Stimulated activated CD8-positive, alpha-beta memory T cell treated with anti-CD3 and anti-CD28 coated beads, Interleukin-4, amount 100 ng/mL, for 4 hours (primary cell): ENCODE results near the gene HCAR1.
"Not testable (repeated sequence)": the region's sequence is repeated elsewhere in the genome, so short reads cannot be mapped to it uniquely, and the experiment has no call there.

Source experiments
- DNase-seq, 2 donors: peaks; one replicate each; pipeline ENCODE4 v3.0.0-alpha.2; 2020; ENCODE audit warnings: low read depth in 2 of 2, low spot score in 1 of 2

Gene HCAR1, protein sequence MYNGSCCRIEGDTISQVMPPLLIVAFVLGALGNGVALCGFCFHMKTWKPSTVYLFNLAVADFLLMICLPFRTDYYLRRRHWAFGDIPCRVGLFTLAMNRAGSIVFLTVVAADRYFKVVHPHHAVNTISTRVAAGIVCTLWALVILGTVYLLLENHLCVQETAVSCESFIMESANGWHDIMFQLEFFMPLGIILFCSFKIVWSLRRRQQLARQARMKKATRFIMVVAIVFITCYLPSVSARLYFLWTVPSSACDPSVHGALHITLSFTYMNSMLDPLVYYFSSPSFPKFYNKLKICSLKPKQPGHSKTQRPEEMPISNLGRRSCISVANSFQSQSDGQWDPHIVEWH

DNA sequence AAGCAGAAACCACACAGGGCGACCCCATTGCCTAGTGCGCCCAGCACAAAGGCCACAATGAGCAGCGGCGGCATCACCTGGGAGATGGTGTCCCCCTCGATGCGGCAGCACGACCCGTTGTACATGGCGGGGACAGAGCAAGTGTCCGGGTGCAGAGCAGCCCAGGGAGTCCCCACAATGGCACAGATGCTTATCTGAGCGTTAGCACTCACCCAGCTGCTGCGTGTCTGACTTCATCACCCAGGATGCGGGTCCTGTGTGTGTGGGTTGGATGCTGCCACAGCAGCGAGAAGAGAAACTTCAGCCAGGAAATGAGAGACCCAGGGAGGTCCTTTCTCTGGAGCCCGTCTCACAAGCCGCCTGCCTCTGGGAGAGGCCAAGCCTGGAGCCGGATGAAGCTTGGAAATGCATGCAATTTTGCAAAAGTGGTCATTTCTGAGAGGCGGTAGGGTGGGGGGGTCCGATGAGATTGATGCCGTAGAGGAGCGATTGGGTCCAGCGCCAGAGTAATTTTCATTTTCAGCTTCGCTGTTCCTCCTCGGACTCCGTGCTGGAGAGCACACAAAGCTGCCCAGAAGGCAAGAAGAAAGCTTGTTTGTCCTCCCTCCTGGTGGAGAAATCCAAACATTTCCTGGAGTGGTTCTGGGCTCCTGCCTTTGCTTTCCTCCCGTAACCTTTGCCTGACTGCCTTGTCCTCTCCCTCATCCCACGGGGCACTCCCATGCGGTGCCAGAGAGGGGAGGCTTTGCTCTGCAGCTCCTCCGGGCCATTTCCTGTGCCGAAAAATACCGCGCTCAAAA is at the start of gene HCAR1:
Gene HCAR1, minus strand, starts transcription at position 630 of the 800 bp plus-strand sequence. Its CDS starts 505 bp downstream, at position 125.
- DNase-seq: no peak

DNA sequence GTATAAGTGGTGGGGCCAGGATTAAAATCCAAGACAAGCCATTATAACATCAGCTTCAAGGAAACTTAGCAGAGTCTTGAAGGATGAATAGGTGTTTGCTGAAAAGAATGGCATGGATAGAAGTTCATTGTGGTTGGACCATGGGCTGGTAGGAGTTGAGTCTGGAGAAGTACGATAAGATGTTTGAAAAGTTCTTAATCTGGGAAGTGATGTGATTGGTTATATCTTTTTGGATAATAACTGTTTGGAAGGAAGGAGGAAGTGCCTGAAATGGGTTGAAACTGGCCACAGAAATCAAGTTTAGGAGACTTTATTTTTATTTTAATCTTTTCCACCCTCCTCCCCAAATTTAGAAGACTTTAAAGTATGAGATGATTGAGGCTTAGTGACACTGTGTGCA is 26.9 kb upstream of the HCAR1 start:
- DNase-seq: no peak

DNA sequence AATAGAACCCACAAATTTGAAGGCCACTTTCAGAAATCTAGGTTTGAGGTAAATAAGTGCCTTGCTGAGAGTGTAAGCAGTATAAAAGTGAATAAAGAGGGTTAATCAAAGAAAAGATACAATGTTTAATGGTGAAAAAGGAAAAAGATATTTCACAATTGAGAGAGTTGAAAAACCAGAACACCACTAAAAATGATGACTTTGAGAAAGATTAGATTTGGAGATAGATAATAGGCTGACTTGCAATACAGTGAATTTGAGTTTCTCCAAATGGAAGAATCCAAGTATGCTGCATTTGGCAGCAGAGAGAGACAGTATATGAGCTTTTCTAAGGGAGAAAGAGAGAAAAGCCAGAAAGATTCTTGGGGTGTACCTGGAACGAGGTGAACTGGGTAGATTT is 24.1 kb upstream of the HCAR1 start:
- no peak for DNase-seq

DNA sequence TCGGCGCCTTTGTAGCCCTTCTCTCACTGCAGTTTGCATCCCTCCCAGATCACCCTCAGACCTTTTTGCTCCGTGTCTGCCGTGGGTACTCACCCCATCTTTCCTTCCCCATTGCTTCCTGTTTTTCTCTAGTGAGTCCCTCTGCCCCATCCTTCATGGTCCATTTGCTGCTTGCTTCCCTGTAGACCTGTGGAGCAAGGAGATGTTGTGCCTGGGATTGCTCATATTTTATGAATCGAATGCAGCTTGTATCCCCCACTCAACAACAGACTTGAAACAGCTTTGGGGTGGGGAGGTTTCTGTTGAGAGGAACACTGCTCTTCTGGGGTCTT is 22.6 kb upstream of the HCAR1 start:
- DNase-seq: no peak

DNA sequence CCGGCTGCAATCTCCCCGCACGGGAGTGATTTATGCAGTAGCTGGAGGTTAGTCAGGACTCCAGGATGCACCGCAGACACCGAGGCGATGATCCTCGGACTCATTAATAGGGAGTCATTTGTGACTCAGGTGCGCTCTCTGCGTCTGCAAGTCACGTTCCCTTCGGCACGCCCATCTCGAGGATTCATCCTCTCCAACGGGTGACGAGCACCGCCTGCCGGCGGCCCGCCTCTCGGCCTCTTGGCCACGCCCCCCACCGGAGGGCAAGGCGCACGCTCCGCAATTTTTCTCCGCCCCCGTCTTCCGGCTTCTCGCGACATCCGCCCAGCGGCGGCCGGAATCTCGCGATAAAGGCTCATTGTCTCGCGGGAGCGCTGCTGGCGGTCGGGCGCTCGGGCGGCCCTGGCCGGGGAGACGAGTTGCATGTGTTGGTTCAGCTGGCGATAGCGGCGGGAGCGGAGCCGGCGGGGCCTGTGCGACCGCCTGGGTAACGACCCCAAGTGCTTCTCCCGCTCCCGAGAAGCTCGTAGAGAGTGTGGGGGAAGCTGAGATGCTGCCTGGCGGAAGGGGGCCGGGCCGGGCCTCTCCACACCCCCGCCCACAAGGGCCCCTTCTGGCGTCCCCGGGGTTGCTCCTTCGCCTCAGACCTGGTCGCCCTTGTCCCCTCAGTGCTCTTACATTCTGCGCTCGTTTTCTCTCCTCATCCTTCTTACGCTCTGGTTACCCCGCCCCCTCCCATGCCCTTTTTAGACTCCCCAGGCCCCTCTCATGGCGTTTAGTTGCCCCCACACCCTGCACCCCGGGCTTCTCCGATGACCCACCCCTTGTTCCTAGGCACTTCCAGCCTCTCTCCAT is 22.0 kb upstream of the HCAR1 start, which contains the start of gene DENR:
Gene DENR, plus strand, starts transcription at position 361 of the 855 bp plus-strand sequence. CDS start 878 bp downstream, outside the sequence.
- peak; percentile 98 for DNase-seq

DNA sequence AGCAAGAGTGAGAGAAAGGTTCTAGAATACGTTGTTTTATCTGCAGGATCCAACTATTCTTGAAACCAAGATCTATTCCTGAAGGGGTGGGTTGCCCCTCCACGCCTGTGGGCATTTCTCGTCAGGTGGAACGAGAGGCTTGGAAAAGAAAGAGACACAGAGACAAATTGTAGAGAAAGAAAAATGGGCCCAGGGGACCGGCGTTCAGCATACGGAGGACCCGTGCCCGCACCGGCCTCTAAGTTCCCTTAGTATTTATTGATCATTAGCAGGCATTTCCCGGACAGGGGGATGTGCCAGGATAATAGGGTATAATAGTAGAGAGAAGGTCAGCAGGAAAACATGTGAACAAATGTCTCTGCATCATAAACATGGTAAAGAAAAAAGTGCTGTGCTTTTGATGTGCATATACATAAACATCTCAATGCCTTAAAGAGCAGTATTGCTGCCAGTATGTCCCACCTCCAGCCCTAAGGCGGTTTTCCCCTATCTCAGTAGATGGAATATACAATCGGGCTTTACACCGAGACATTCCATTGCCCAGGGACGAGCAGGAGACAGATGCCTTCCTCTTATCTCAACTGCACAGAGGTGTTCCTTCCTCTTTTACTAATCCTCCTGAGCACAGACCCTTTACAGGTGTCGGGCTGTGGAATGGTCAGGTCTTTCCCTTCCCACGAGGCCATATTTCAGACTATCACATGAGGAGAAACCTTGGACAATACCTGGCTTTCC is 20.3 kb upstream of the HCAR1 start:
- not testable (repeated sequence) for DNase-seq

DNA sequence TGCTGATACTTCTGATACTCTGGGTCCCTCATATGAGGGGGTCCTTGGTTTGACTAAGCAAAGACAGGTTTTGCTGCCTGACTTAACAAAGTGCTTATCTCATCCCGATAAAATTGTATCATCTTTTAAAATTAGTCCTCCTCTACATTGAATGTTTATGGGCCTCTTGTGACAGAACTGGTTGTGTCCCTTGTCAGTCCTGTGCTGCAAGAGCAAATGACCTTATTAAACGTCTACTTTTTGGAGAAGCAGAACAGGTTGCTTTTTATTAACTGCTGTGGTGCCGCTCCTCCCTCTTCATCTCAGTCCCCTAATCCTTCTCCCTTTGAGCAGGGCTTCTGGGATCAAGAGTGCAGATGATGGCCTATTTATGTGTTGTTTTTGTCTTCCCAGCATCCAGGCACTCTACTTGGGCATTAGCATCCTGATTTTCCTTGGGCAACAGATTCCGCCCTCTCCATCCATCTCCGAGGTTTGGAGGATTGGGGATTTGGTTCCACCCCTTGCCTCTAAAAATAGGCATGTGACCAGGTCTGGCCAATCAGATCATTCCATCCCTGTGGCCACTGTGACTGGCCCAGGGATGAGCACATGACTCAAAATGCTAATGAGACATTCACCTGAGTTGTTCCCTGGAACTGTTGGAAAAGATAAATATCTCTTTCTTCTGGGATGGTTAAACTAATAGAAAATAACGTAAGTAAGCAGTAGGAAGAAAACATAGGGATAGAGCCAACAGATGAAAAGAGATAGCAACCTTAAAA is 19.1 kb upstream of the HCAR1 start:
- no peak for DNase-seq

DNA sequence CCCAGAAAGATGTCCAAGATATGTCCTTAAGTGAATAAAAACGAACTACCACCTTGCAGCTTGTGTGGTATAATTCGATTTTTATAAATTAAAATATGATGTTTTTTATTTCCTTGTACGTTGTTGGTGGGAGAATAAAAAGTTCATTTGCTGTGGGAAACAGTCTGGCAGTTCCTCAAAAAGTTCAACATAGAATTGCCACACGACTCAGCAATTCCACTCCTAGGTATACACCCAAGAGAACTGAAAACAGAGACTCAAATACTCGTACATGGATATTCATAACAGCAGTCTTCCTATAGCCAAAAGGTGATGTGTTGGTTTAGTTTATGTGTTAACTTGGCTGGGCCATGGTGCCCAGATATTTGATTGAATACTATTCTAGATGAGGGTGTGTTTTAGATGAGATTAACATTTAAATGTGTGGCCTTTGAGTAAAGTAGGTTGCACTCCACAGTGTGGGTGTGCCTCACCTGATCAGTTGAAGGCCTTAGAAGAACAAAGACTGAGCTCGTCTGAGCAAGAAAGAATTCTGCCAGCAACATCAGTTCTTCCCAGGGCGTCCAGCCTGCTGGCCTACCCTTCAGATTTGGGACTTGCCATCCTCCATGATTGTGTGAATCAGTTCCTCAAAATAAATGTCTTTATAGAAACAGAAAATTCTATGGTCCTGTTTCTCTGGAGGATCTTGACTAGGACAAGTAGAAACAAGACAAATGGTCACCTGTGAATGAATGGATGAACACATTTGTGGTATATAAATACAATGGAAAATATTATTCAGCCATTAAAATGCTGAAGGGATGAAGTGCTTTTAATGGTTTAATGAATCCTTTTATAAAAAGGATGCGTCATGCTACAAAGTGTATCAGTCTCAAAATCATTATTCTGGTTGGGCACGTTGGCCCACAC is 16.8 kb upstream of the HCAR1 start:
- no peak for DNase-seq

DNA sequence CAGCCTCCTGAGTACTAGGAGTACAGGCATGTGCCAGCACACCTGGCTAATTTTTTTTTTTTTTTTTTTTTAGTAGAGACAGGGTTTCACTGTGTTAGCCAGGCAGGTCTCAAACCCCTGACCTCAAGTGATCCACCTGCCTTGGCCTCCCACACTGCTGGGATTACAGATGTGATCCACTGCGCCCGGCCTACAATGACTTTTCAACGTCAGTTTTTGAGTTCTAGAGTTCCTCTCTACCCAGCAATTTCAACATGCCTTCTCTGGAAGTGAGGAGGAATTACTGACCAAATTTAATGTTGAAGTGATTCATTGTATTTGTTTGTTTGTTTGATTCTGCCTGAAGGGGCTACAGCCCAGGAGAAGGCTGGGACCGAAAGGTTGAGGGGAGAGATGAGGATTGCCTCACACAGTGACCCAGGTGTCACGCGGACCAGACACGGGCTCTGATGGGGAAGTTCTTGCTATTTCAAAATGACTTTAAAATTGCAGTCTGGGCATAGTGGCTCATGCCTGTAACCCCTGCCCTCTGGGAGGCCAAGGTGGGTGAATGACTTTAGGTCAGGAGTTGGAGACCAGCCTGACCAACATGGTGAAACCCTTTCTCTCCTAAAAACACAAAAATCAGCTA is 13.4 kb upstream of the HCAR1 start:
- DNase-seq: no peak

DNA sequence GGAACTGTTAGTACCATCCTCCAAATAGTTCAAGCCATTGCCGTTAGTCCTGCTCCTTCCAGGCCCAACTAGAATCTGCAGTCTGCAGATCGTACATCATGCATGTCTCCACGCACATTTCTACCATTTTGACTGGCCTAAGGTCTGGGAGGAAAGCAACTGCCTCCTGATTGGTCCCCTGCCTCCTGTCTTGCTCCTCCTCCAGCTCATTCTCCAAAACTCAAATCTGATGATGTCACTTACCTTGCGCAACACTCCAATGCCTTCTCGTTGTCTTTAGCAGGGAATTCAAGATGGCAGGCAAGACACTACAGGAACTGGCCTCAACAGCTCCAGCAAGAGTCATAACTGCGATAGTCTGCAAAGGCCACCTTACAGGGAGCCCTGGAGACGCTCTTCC is 9.7 kb upstream of the HCAR1 start:
- DNase-seq: no peak

DNA sequence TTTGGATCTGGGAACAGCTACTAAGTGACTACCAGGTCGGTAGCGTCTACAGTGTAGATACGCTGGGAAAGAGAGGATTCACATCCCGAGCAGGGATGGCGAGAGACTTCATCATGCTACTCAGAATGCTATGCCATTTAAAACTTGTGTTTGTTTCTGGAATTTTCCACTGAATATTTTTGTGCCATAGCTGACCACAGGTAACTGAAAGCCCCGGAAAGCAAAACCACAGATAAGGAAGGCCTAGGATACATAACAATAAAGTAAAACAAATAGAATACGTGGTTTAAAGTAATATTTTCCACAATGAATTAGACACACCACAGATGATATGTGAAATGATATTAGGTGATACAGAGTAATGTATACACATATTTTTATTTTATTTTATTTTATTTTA is 7.9 kb upstream of the HCAR1 start:
- DNase-seq: no peak

DNA sequence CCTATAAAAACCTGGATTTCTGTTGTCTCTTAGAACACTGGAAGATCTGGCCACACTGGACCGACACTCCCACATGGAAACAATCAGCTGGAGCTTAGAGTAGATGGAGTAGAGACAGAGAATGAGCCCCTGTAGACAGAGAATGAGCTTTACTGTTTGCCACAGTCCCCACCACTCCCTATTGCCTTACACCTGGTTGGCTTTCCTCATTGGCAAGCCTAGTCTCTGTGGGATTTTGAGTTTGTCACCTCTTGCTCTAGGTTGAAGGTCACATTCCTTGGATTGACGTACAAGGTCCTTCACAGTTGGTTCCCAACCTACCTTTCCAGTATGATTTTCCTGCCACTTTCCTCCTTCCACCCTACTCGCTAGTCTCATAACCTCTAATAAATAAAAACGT is 2.0 kb upstream of the HCAR1 start:
- DNase-seq: no peak

DNA sequence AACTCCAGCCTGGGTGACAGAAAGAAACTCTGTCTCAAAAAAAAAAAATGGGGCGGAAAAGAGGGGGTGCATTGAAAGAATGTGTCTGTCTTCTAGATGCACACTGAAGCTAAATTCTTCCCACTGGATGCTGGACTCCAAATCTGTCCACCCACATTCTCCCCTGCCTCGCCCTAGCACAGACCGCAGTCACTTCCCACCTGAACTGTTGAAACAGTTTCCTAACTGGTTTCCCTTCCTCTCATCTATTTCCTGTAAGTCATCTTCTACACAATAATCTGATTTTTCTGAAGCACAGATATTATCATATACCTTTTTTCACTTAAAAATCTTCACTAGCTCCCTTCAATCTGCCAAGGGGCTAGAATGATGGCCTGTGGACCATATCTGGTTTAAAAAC is 1.5 kb upstream of the HCAR1 start:
- no peak for DNase-seq

DNA sequence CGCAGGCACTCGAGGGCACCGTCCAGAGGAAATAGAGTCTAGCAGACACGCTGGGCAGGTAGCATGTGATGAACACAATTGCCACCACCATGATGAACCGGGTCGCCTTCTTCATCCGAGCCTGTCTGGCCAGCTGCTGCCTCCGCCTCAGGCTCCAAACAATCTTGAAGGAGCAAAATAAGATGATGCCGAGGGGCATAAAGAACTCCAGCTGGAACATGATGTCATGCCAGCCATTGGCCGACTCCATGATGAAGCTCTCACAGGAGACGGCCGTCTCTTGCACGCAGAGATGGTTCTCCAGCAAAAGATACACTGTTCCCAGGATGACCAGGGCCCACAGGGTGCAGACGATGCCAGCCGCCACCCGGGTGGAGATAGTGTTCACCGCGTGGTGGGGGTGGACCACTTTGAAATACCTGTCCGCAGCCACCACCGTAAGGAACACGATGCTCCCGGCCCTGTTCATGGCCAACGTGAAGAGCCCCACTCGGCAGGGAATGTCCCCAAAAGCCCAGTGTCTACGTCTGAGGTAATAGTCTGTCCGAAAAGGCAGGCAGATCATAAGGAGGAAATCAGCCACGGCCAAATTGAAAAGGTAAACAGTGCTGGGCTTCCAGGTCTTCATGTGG is 945 bp downstream of the HCAR1 start:
- no peak for DNase-seq

DNA sequence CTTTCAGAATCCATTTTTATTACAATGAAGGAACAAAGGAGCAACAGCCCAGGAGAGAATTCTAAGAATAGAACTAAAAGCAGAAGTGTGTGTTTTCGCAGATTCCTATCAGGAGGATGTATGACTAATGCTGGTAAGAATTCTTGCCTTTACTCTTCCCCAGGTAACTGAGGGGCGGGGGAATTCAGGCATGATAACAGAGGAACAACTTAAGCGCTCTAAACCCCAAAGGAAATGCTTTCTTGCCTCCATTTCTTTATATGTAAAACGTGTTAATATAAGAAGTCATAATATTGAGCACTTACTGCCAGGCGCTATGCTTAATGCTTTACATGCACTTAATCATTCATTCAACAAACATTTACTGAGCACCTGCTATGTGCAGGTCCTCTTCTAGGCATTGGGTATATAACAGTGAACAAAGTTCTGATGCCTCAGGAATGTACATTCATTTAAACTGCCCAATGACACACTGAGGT is 4.5 kb downstream of the HCAR1 start:
- DNase-seq: no peak

DNA sequence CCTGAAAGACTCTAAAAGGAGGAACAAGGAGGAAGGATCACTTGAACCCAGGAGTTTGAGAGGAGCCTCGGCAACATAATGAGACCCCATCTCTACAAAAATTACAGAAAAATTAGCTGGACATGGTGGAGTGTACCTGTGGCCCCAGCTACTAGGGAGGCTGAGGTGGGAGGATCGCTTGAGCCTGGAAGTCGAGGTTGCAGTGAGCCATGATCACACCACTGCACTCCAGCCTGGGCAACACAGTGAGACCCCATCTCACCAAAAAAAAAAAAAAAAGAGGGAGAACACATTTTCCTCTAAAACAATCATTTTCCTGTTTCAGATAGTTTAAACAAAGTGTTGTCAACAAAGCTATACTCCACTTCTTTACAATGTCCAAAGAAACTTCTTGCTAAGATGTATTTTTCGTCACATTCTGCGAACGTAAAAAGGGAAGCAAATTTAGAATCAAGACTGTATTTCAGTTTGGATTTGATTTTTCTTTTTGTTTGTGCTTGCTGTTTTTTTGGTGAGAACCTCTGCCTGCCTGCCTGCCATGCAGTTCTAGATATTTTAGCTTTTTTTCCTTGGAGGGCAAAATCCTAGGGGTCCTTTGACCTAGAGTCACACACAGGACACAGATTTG is 5.1 kb downstream of the HCAR1 start:
- DNase-seq: no peak

DNA sequence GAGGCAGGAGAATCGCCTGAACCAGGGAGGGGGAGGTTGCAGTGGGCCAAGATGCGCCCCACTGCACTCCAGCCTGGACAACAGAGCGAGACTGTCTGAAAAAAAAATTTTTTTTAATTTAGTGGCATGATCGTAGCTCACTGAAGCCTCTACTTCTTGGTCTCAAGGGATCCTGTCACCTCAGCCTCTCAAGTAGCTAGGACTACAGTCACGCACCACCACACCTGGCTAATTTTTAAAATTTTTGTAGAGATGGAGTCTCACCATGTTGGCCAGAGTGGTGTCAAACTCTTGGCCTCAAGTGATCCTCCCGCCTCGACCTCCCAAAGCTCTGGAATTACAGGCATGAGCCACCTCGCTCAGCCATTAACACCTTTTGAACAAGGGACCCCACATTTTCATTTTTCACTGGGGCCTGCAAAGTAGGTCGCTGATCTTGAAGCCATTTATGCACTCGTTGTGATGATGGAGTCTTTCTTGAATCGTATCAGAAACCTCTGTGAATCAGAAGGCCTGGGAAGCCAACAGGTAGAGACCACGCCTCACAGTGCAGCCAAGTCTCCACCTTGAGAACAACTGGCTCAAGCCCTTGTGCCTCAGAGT is 5.9 kb downstream of the HCAR1 start:
- DNase-seq: no peak
